Measurements from ENCODE around the gene P3H4. TPM values are rescaled to one million over a fixed set of nuclear protein-coding genes. Genes with fewer than 3 reads are reported as not detected.

The P3H4 gene
- total RNA-seq, 2 experiments from 2014 or later: 1.2 to 2.4 TPM

DNA sequence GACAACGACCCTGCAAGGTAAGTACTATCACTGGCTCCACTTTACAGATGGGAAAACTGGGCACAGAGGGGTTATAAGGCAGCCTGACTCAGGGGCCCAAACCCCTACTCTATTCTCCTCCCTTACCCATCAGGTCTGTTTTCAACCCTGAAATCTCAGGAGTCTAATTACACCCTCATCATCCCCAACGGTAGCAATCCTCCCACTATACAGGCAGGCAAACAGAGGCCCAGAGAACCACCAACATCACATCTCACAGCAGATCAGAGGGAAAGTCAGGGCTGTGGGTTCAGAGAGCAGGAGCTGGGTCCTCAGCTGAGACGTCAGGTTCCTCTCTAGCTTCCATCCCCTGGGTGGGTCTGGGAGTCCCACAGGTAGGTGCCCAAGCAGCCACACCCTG, 41.8 kb downstream of the P3H4 start:
- Mint-ChIP-seq H3K27me3 (no peaks in the 10 kb centered on the region), H3K36me3 (ENCODE audit: low read depth) (no peaks in the 10 kb centered on the region), H3K4me3 (no peak overlapping the region), H3K9me3 (no peaks in the 10 kb centered on the region), H3K27ac (no peak overlapping the region), H3K4me1 (no peaks in the 10 kb centered on the region)
- DNase-seq: no peak
- POLR2A ChIA-PET: no interaction called here
- CTCF ChIA-PET: interaction anchor here (0.7 to 0.8 kb wide), 2 partner anchors 17 to 32 kb away, joined by 3 read pairs; partner anchors contain the start of gene JUP

DNA sequence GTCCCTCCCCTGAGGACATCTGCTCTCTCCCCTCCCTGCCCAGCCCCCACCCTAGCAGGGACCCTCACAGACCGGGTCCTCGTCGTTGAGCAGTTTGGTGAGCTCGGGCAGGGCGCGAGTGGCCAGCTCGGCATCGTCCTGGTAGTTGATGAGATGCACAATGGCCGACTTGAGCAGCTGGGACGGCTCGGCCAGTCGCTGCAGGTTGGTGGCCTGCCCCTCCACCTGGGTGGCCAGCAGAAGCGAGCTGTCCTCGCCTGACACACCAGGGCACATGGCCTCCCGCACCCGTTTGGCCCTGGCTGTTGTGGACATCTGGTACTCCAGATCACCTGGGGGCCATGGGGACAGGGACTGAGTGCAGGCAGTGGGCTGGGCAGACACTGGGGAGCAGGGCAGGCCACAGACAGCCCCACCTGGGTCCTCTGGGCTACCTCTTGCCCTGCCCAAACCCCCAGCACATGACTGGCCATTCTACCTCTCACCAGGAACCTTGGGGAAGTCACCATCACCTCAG, 42.3 kb downstream of the P3H4 start:
- Mint-ChIP-seq H3K27me3 (no peaks in the 10 kb centered on the region), H3K36me3 (ENCODE audit: low read depth) (no peaks in the 10 kb centered on the region), H3K27ac (no peak overlapping the region), H3K9me3 (no peaks in the 10 kb centered on the region), H3K4me1 (no peaks in the 10 kb centered on the region), H3K4me3 (no peak overlapping the region)
- DNase-seq: no peak
- CTCF ChIA-PET: no interaction called here
- POLR2A ChIA-PET: no interaction called here

DNA sequence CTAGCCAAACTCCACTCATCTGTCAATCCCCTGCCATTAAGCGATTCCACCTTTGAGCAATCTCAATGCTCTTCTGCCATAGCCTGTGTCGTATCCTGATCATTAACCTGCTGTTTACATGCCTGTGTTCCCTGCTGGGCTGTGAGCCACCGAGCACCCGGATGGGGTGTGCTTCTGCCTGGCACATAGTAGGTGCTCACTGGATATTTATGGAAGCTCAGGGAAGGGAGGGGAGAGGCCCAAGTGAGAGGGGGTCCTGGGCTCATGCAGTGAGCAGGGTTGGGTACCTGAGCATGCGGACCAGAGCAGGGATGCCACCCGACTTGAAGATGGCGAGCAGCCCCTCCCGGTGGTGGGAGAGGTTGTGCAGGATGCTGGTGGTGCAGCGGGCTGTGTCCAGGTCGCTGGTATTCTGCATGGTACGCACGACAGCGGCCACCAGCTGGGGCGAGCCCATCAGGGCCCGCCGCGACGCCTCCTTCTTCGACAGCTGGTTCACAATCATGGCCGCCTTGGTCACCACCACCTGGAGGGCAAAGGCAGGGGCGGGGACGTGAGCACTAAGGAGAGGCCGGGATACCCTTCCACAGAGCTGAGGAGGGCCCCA, 43.0 kb downstream of the P3H4 start:
- Mint-ChIP-seq H3K4me3 (no peak overlapping the region), H3K9me3 (no peaks in the 10 kb centered on the region), H3K36me3 (ENCODE audit: low read depth) (no peaks in the 10 kb centered on the region), H3K27ac (no peak overlapping the region), H3K4me1 (no peaks in the 10 kb centered on the region), H3K27me3 (no peaks in the 10 kb centered on the region)
- POLR2A ChIA-PET: no interaction called here
- no peak for DNase-seq
- CTCF ChIA-PET: interaction anchor here (0.6 kb wide), 1 partner anchor 69 kb away, joined by 3 read pairs; no protein-coding TSS in a partner anchor

DNA sequence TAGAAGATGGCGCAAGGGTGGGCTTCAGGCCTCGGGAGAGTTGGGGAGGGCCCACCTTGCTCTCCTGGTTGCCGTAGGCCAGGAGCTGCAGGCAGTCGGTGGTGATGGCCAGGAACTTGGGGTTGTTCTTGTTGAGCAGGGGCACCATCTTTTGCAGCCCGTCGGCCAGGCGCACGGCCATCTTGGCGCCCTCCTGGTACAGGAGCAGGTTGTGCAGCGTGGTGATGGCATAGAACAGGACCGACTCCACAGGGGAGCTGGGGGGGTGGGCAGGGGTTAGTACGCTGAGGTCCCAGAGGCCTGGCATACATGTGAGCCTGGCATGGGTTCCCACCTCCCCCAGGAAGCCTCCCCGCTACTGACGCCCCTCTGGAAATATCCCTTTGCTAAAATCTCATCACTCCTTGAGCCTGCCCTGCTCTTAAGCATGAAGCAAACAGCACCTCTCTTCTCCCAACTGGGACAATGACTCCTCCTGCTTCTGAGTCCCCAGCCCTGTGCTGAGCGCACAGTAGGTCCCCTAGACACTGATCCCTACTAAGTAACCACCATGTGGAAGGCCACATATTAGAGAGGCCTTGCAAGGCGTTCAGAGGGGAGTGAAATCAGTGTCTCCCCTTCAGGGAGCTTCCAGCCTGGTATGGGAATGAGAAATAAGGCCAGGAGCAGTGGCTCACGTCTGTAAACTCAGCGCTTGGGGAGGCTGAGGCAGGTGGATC, 44.3 kb downstream of the P3H4 start:
- H3K27me3 Mint-ChIP-seq: no peaks in the 10 kb centered on the region
- no peak overlapping the region for H3K27ac Mint-ChIP-seq
- DNase-seq: no peak
- POLR2A ChIA-PET: no interaction called here
- no peaks in the 10 kb centered on the region for H3K36me3 Mint-ChIP-seq (ENCODE audit: low read depth)
- no peak overlapping the region for H3K4me3 Mint-ChIP-seq
- no peaks in the 10 kb centered on the region for H3K9me3 Mint-ChIP-seq
- H3K4me1 Mint-ChIP-seq: no peaks in the 10 kb centered on the region
- CTCF ChIA-PET: no interaction called here

DNA sequence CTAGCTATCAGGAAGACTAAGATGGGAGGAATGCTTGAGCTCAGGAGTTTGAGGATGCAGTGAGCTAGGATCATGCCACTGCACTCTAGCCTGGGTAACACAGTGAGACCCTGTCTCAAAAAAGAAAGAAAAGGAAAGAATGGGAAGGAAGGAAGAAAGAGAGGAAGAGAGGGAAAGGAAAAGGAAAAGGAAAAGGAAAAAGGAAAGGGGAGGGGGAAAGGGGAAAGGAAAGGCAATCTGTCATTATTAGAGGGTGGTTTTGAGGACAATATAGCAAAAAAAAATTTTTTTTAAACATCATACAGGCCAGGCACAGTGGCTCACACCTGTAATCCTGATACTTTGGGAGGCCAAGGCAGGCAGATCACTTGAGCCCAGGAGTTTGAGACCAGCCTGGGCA, 45.6 kb downstream of the P3H4 start:
- no peak for DNase-seq
- Mint-ChIP-seq H3K27ac (no peak overlapping the region), H3K4me1 (no peaks in the 10 kb centered on the region), H3K27me3 (no peaks in the 10 kb centered on the region), H3K4me3 (no peak overlapping the region), H3K9me3 (no peaks in the 10 kb centered on the region), H3K36me3 (ENCODE audit: low read depth) (no peaks in the 10 kb centered on the region)
- ChIA-PET CTCF (no interaction called here), POLR2A (no interaction called here)

DNA sequence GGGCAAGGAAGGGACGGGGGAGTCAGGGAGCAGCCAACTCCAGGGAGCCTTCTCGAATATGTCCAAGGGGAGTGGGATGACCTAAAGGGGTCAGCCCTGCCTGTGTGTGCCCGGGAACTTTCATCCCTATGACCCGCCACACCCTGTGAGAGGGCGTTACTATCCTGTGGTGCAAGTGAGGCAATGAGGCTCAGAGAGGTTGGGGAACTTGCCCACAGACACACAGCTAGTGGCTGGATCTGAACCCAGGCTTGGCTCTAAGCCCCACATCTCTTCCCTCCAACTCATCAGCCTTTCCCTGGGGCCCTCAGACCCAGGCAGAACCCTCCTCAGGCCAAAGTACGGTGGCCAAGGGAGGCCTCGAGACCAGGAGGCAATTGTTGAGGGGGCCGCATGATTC, 48.4 kb downstream of the P3H4 start:
- H3K27ac Mint-ChIP-seq: no peak overlapping the region
- DNase-seq: no peak
- no peaks in the 10 kb centered on the region for H3K36me3 Mint-ChIP-seq (ENCODE audit: low read depth)
- no peaks in the 10 kb centered on the region for H3K27me3 Mint-ChIP-seq
- H3K4me3 Mint-ChIP-seq: no peak overlapping the region
- ChIA-PET CTCF (interaction anchor here (0.9 kb wide), 1 partner anchor 85 kb away, joined by 3 read pairs; no protein-coding TSS in a partner anchor), POLR2A (no interaction called here)
- H3K4me1 Mint-ChIP-seq: no peaks in the 10 kb centered on the region
- no peaks in the 10 kb centered on the region for H3K9me3 Mint-ChIP-seq

DNA sequence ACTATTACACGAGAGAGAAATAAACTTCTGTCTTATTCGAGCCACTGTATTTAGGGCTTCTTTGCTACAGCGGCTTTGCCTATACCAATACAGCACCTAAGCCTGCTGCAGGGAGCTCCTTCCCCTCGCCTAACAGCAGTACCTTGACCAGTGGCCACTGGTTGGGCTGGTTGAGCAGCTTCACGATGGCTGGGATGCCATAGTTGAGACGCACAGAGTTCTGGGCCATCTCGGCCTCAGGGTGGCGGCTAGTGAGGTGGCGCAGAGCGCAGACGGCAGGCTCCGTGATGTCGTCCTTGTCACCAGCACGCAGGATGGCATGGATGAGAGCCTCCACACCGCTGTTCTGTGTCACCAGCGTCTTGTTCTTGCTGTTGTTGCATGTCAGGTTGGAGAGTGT, 48.9 kb downstream of the P3H4 start:
- Mint-ChIP-seq H3K9me3 (no peaks in the 10 kb centered on the region), H3K27ac (no peak overlapping the region), H3K4me1 (no peaks in the 10 kb centered on the region), H3K36me3 (ENCODE audit: low read depth) (no peaks in the 10 kb centered on the region), H3K27me3 (no peaks in the 10 kb centered on the region), H3K4me3 (no peak overlapping the region)
- CTCF ChIA-PET: interaction anchor here (0.9 kb wide), 1 partner anchor 86 kb away, joined by 3 read pairs; no protein-coding TSS in a partner anchor
- DNase-seq: no peak
- POLR2A ChIA-PET: no interaction called here

DNA sequence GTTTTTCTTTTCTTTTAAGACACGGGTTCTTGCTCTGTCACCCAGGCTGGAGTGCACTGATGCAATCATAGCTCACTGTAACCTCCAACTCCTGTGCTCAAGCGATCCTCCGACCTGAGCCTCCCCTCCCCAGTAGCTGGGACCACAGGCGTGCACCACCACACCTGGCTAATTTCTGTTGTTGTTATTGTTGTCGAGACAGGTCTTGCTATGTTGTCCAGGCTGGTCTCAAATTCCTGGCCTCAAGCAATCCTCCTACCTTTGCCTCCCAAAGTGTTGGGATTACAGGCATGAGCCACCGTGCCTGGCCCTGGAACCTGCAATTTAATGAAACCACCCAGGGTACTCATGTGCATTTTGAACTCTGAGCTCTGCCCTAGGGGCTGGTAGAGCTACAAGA, 49.4 kb downstream of the P3H4 start:
- no peak for DNase-seq
- H3K27ac Mint-ChIP-seq: no peak overlapping the region
- POLR2A ChIA-PET: no interaction called here
- CTCF ChIA-PET: interaction anchor here (0.9 kb wide), 1 partner anchor 86 kb away, joined by 3 read pairs; no protein-coding TSS in a partner anchor
- no peaks in the 10 kb centered on the region for H3K9me3 Mint-ChIP-seq
- no peaks in the 10 kb centered on the region for H3K27me3 Mint-ChIP-seq
- no peaks in the 10 kb centered on the region for H3K36me3 Mint-ChIP-seq (ENCODE audit: low read depth)
- no peaks in the 10 kb centered on the region for H3K4me1 Mint-ChIP-seq
- H3K4me3 Mint-ChIP-seq: no peak overlapping the region

DNA sequence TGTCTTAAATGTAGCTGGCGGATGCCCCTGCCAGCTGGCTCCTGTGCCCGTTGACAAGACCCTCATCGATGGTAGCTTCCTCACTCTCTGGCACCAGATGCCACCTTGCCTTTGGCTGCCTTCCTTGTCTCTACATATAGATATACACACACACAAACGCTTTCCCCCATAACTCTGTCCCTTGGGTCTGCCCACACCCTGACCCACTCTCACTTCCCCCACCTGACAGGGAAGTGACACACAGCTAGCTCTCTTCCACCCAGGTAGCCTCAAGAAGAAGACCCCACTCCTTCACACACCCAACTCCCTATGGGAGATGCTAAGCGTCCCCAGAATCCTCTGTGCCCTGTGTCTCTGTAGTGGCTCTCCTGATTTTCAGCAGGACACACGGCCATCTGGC, 50.9 kb downstream of the P3H4 start:
- no peaks in the 10 kb centered on the region for H3K9me3 Mint-ChIP-seq
- ChIA-PET CTCF (interaction anchor here (0.5 to 0.6 kb wide), 2 partner anchors 114 to 834 kb away, joined by 3 to 6 read pairs; no protein-coding TSS in a partner anchor), POLR2A (interaction anchor here (0.5 kb wide), 1 partner anchor 887 kb away, joined by 6 read pairs; no protein-coding TSS in a partner anchor)
- no peak for DNase-seq
- no peaks in the 10 kb centered on the region for H3K27me3 Mint-ChIP-seq
- no peak overlapping the region for H3K4me3 Mint-ChIP-seq
- no peak overlapping the region for H3K27ac Mint-ChIP-seq
- no peaks in the 10 kb centered on the region for H3K36me3 Mint-ChIP-seq (ENCODE audit: low read depth)
- H3K4me1 Mint-ChIP-seq: no peaks in the 10 kb centered on the region

DNA sequence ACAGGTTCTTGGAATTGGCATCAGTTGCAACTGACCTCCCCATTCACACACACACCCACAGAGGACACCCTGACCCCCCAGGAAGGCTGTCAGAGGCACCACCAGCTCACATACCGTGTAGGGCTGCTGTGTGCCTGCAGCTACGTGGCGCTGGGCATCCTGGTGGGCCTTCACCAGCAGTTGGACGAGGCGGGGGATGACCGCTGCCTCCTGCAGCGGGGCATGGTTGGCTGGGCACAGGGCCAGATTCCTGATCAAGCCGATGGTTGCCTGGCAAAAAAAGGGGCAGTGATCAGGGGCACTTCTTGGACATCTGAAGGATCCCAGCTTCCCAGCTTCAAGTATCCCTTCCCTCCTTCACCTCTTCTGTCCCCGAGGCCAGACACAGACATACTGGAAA, 53.1 kb downstream of the P3H4 start:
- Mint-ChIP-seq H3K4me3 (no peak overlapping the region), H3K27me3 (no peaks in the 10 kb centered on the region), H3K4me1 (no peaks in the 10 kb centered on the region), H3K36me3 (ENCODE audit: low read depth) (no peaks in the 10 kb centered on the region), H3K27ac (no peak overlapping the region), H3K9me3 (no peaks in the 10 kb centered on the region)
- ChIA-PET CTCF (interaction anchor here (0.8 kb wide), 1 partner anchor 21 kb away, joined by 3 read pairs; no protein-coding TSS in a partner anchor), POLR2A (interaction anchor here (0.7 kb wide), 1 partner anchor 1341 kb away, joined by 7 read pairs; the partner anchor contains the start of gene TOP2A)
- no peak for DNase-seq

DNA sequence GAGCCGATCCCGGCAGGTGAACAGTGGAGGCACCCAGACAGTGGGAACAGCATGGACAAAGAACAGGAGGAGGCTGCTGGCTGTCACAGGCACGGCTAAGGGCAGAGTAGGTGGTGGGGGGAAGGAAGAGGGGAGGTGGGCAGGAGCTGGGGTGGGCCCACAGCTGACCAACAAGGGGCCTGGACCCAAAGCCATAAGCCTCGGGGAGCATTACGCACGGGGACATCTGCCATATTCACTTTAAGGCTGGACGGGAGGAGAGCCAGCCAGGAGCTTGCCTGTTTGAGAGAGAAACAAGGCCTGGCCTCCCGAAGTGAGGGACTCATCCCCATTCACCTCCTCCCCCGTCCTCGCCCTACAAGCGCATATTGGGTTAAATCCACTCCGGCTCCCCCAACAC, 57.7 kb downstream of the P3H4 start:
- H3K27ac Mint-ChIP-seq: no peak overlapping the region
- ChIA-PET POLR2A (no interaction called here), CTCF (interaction anchor here (1.4 kb wide), 1 partner anchor 10 kb away, joined by 3 read pairs; no protein-coding TSS in a partner anchor)

More for the DNA sequence above, 57.7 kb downstream of the P3H4 start:
- Mint-ChIP-seq H3K4me1 (no peaks in the 10 kb centered on the region), H3K4me3 (no peak overlapping the region), H3K36me3 (ENCODE audit: low read depth) (no peaks in the 10 kb centered on the region), H3K9me3 (no peaks in the 10 kb centered on the region), H3K27me3 (no peaks in the 10 kb centered on the region)
- no peak for DNase-seq
